HG03135 (cell line): ENCODE measurements around the gene COX6B2.
"Not testable (repeated sequence)": the region's sequence is repeated elsewhere in the genome, so short reads cannot be mapped to it uniquely, and the experiment has no call there.

Source experiments
- ATAC-seq: cut with Tn5 transposase; IDR thresholded peaks from one replicate; pipeline ENCODE4 v1.9.1; 2021; ENCODE audit warnings: mild to moderate bottlenecking, moderate library complexity; ENCODE audit not compliant: unreplicated experiment

Gene COX6B2

GRCh38 chr19:55345101-55345817 lies 9.3 kb downstream of the COX6B2 start:
- ATAC-seq = no peak

- no peak for ATAC-seq
Observed at GRCh38 chr19:55344444-55344843, 10.1 kb downstream of the COX6B2 start.

- no peak for ATAC-seq
Observed at GRCh38 chr19:55341595-55342531, 12.7 kb downstream of the COX6B2 start.

- no peak for ATAC-seq
Observed at GRCh38 chr19:55341171-55341588, 13.3 kb downstream of the COX6B2 start.

GRCh38 chr19:55340784-55341147 lies 13.8 kb downstream of the COX6B2 start:
- no peak for ATAC-seq

GRCh38 chr19:55339889-55340783 lies 14.4 kb downstream of the COX6B2 start:
- no peak for ATAC-seq

- ATAC-seq = peak; percentile 80
Observed at GRCh38 chr19:55339105-55339888, 15.2 kb downstream of the COX6B2 start, which contains the start of gene KMT5C. KMT5C (plus strand) TSS chr19:55339876; CDS start chr19:55341937, 2,061 bp downstream.

GRCh38 chr19:55336101-55336500 lies 18.4 kb downstream of the COX6B2 start:
- ATAC-seq = no peak

GRCh38 chr19:55333870-55334269 lies 20.6 kb downstream of the COX6B2 start:
- no peak for ATAC-seq

- ATAC-seq = not testable (repeated sequence)
Observed at GRCh38 chr19:55329791-55330190, 24.7 kb downstream of the COX6B2 start.

GRCh38 chr19:55328774-55329318 lies 25.7 kb downstream of the COX6B2 start:
- not testable (repeated sequence) for ATAC-seq

GRCh38 chr19:55325172-55325571 lies 29.3 kb downstream of the COX6B2 start, which contains the start of gene TMEM150B:
TMEM150B (minus strand) TSS chr19:55325341; CDS start chr19:55321036, 4,305 bp downstream.
- no peak for ATAC-seq

GRCh38 chr19:55324662-55325061 lies 29.9 kb downstream of the COX6B2 start:
- ATAC-seq = no peak

- ATAC-seq = no peak
Observed at GRCh38 chr19:55322204-55322885, 32.2 kb downstream of the COX6B2 start.

GRCh38 chr19:55321466-55322137 lies 32.9 kb downstream of the COX6B2 start:
- no peak for ATAC-seq

- ATAC-seq = no peak
Observed at GRCh38 chr19:55320844-55321419, 33.6 kb downstream of the COX6B2 start.

GRCh38 chr19:55319785-55320184 lies 34.7 kb downstream of the COX6B2 start:
- no peak for ATAC-seq

GRCh38 chr19:55316646-55317045 lies 37.9 kb downstream of the COX6B2 start:
- no peak for ATAC-seq
